Immature natural killer cell (primary cell): ENCODE data around the gene CCDC27. TPM values are rescaled to one million over a fixed set of nuclear protein-coding genes. Genes with fewer than 3 reads are reported as not detected.

Experiments used
- DNase-seq, 3 donors: peaks; one replicate each; pipeline ENCODE4 v3.0.0; 2022; ENCODE audit warnings: mixed read lengths in 1 of 3
- H3K27ac Mint-ChIP-seq, 6 donors: one replicate each; pipeline ENCODE4 v1.8.0; 2020; ENCODE audit warnings: mixed read lengths in 6 of 6, mild to moderate bottlenecking in 5 of 6, inconsistent platforms in 4 of 6, moderate library complexity in 3 of 6
- H3K27me3 Mint-ChIP-seq, 3 donors: one replicate each; pipeline ENCODE4 v1.8.0; 2020 to 2021; ENCODE audit warnings: low read depth in 3 of 3, mild to moderate bottlenecking in 3 of 3, mixed read lengths in 3 of 3, moderate library complexity in 3 of 3, inconsistent platforms in 1 of 3
- H3K36me3 Mint-ChIP-seq, 3 donors: one replicate each; pipeline ENCODE4 v1.8.0; 2020; ENCODE audit warnings: mixed read lengths in 3 of 3, inconsistent platforms in 2 of 3, mild to moderate bottlenecking in 2 of 3
- H3K4me1 Mint-ChIP-seq, 2 donors: one replicate each; pipeline ENCODE4 v1.8.0; 2020; ENCODE audit warnings: inconsistent platforms in 2 of 2, mild to moderate bottlenecking in 2 of 2, mixed read lengths in 2 of 2, moderate library complexity in 1 of 2
- H3K4me3 Mint-ChIP-seq, 5 donors: one replicate each; pipeline ENCODE4 v1.8.0; 2020; ENCODE audit warnings: mild to moderate bottlenecking in 5 of 5, mixed read lengths in 5 of 5, inconsistent platforms in 3 of 5, moderate library complexity in 3 of 5
- H3K9me3 Mint-ChIP-seq, 6 donors: one replicate each; pipeline ENCODE4 v1.8.0; 2020; ENCODE audit warnings: mild to moderate bottlenecking in 6 of 6, mixed read lengths in 6 of 6, inconsistent platforms in 4 of 6, moderate library complexity in 3 of 6
- polyA plus RNA-seq, 3 donors: library from polyadenylated mRNA; unstranded; fragments of 300-500 nt; fragmentation: Illumina TruSeq; gene quantifications; one replicate each; pipeline ENCODE4 v1.2.3, GENCODE V29; 2021

Gene CCDC27
- polyA plus RNA-seq, 3 donors from 2014 or later, result not detected

DNA sequence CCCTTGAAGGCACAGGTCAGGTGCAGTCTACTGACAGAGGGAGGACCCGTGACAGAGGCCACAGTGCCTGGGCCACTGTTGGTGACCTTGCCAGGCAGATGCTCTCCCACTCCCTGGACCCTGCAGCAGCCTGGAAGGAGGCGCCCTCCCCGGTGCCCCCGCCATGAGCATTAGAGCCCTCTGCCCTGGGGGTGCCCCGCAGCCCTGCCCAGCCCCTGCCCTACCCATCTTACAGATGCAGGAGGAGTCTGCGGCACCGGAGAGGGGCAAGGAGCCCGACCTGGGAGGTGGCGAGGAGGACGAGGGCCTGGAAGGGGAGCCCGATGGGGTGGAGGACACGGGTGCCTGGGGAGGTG lies 10.6 kb downstream of the CCDC27 start:
- H3K4me3 Mint-ChIP-seq, result no peak overlapping the region
- no peaks in the 10 kb centered on the region for H3K9me3 Mint-ChIP-seq
- peaks cover 5 to 21% (median 9%) of the 10 kb centered on the region in 3 donors for H3K27me3 Mint-ChIP-seq
- no peaks in the 10 kb centered on the region for H3K36me3 Mint-ChIP-seq
- no peaks in the 10 kb centered on the region for H3K4me1 Mint-ChIP-seq
- no peak for DNase-seq
- no peak overlapping the region for H3K27ac Mint-ChIP-seq

DNA sequence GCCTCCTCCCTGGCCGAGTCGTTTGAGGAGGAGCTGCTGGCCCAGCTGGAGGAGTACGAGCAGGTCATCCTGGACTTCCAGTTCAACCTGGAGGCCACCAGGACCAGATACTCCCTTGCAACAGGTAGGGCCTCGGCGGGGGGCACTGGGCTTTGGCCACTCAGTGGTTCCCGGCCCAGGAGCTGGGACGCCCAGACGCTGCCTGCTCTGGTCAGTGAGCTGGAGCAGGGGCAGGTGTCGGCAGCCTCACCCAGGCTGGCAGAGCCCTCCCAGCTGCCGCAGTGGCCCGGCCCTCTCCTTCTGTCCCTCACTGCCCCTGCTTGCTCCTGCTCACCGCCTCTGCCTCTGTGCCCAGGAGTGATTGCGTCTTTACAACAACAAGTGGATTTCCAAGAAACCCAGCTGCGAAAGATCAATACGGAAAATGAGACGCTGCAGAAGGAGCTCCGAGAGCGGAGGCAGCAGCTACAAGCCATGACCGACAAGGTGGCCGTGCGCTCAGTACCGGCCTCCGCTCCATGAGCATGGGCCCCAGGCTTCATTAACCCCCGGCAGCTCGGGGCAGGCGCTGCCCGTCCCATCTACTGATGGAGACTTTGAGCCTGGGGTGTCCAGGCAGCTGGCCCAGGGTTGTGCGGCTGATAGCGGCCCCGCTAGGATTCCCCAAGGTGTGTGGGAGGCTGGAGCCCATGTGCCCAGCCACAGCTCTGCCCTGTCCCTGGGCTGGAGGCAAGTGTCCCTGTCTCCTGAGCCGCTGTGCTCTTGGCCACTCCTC lies 11.3 kb downstream of the CCDC27 start:
- no peak overlapping the region for H3K4me3 Mint-ChIP-seq
- no peak overlapping the region for H3K27ac Mint-ChIP-seq

DNA sequence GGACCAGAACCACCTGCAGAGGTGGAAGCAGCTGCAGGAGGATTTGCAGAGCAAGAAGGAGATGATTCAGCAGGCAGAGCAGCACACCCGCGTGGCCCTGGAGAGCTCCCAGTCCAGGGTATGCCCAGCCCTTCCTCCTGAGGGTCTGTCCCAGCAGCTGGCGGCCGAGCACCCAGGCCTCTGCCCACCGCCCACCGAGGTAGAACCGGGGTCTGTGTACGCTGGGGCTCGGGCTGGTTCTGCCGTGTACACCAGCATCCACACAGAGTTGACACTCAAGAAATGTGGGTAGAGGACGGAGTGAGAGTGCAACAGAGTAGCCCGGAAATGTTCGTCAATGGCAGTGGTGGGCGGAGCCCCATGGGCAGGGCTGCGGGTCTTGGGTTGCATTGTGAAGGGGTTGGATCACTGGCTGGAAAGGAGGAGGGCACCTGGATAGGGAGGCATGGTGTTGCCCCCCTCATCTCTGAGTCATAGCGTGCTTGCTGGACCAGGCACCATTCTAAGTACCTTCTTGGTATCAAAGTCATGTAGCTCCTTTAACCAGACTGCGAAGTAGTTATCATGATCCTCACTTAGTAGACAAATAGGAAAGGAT lies 15.2 kb downstream of the CCDC27 start:
- H3K4me1 Mint-ChIP-seq, result peaks cover 0 to 5% of the 10 kb centered on the region in 2 donors
- peaks cover 5 to 9% (median 8%) of the 10 kb centered on the region in 3 donors for H3K27me3 Mint-ChIP-seq
- no peaks in the 10 kb centered on the region for H3K9me3 Mint-ChIP-seq
- H3K4me3 Mint-ChIP-seq, result no peak overlapping the region
- no peaks in the 10 kb centered on the region for H3K36me3 Mint-ChIP-seq
- H3K27ac Mint-ChIP-seq, result no peak overlapping the region
- no peak for DNase-seq

More for the DNA sequence above, 11.3 kb downstream of the CCDC27 start:
- DNase-seq, result no peak
- H3K4me1 Mint-ChIP-seq, result no peaks in the 10 kb centered on the region
- H3K27me3 Mint-ChIP-seq, result peaks cover 5 to 21% (median 9%) of the 10 kb centered on the region in 3 donors
- no peaks in the 10 kb centered on the region for H3K9me3 Mint-ChIP-seq
- H3K36me3 Mint-ChIP-seq, result no peaks in the 10 kb centered on the region

DNA sequence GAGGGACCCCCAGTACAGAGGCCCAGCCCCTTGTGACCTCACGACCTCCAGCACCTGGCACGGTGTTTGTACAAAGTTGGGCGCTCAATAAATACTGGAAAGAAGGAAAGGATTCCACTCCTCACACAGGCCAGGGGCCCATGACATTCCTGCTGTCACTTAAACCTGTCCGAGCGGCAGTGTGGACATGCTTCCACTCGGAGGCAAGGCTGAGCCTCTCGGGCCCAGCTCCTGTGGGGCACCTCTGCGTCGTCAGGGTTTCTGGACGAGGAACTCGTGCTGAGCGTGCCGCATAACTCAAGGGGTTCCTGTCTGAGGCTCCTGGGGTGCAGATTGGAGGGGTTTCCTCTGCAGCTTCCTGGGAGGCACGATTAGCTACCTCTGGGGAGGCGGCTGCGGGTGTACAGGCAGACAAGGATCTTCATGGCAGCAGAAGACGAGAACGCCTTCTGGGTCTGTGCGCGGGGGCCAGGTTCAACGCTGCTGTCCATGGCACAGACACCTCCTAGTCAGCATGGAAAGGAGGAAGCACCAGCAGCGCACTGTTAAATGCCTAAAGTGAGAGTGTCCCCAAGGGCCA lies 16.7 kb downstream of the CCDC27 start:
- Mint-ChIP-seq H3K4me1 (peaks cover 0 to 7% of the 10 kb centered on the region in 2 donors), H3K9me3 (no peaks in the 10 kb centered on the region), H3K36me3 (no peaks in the 10 kb centered on the region), H3K4me3 (no peak overlapping the region), H3K27ac (no peak overlapping the region), H3K27me3 (peaks cover 5 to 9% (median 8%) of the 10 kb centered on the region in 3 donors)
- DNase-seq, result no peak

DNA sequence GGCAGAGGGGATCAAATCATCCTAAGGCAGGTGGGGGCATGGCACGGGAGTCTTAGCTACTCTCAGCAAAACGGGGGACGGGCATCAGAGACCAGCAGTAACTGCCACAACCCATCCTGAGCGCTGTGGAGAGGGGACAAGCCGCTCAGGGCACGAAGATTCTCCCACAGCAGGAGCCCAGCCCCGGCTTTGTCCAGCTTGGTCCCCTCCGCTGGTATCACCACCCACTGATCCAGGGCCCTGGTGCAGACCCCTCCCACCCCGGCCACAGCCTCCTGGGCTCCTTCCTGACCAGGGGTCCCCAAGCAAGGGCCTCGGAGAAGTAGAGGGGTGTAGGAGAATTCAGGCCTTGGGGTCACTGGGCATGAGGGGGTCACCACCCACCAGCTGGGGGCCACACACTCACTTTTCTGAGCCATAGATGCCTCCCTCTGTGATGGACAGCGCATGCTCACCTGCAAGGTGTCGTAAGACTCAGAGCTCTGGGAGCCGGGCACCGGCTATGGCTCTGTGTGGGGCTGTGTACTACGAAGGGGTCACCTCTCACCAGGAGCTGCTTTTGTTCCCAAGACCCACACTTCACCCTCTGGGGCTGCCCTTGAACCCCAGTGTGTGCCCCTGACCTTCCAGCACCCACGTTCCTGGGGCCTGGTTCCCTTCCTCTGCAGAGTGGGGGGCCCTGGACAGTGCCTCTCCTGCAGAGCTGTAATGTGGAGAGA lies 18.0 kb downstream of the CCDC27 start:
- Mint-ChIP-seq H3K9me3 (no peaks in the 10 kb centered on the region), H3K36me3 (no peaks in the 10 kb centered on the region), H3K27ac (no peak overlapping the region), H3K27me3 (peaks cover 2 to 5% (median 3%) of the 10 kb centered on the region in 3 donors), H3K4me1 (peaks cover 0 to 11% of the 10 kb centered on the region in 2 donors), H3K4me3 (peak overlapping the region in 4 of 5 donors; percentile 53 to 71 (median 64))
- DNase-seq, result no peak

DNA sequence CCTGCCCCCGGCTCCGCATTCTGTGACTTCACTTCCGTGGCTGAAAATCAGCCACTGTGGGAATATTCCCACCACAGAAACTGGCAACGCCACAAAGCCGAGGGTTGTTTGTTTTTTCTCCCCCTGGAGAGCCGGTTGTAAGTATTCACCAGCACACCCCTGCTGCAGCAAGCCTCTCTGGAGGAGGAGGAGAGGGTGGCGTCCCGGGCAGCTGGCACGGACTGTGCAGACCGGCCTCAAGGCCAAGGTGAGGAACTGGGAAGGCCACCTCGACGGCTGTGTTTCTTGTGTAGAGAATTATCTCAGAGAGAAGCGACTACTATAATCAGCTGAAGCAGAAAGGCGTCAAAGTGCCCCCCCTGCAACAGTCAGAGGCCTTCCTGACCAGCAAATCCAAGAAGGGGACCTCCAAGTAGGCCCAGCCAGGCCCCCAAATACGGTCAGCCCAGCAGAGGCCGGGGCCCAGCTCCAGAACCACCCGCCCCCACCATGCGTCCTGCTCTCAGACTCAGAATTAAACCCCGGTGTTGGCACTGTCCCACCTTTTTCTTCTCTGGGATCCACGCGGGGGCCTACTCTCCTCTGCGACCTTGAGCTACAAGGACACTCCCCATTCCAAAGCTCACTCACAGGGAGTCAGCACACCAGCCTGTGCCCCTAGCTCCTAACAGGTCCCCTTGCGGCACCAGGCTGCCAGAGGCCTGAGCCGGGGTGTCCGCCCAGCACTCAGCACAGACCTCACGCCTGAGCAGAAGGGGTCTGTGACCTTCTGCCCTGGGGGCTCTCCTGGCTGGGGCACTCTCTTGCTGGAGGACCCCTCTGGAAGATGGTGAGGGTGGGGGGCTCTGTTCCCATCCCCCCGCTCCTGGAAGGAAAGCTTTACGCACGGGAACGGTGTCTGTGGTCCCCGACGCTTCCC lies 19.1 kb downstream of the CCDC27 start:
- H3K4me1 Mint-ChIP-seq, result peaks cover 0 to 12% of the 10 kb centered on the region in 2 donors
- no peaks in the 10 kb centered on the region for H3K9me3 Mint-ChIP-seq
- no peak for DNase-seq

DNA sequence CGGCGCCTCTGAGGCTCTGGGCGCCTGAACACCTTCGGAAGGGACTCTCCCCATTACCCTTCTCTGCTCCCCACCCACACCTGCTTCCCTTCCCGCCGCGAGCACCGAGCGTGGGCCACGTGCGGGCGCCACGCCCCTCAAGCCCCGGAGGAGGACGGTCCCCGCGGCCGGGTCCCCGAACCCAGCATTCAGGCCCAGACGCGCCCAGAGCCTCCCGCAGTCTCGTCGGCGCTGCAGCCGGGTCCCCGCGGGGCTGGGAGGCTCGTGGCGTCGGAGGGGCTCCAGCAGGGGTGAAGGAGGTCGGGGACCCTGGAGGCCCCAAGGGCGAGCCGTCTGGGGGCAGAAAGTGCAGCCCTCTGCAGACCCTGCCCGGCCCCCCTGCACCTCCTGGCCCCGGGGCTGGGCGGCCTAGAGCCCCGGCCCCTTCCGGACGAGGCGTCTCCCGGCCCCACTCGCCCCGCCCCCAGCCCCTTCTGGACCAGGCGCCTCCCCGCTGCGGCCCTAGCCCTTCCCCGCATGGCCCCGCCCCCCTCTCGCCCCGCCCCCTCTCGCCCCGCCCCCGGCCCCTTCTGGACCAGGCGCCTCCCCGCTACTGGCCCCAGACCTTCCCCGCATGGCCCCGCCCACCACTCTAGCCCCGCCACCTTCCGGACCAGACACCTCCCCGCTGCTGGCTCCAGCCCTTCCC lies 19.9 kb downstream of the CCDC27 start:
- H3K4me1 Mint-ChIP-seq, result peaks cover 0 to 12% of the 10 kb centered on the region in 2 donors
- no peaks in the 10 kb centered on the region for H3K36me3 Mint-ChIP-seq
- DNase-seq, result peak; percentile 84 to 90 (median 88)
- peaks cover 0 to 6% (median 2%) of the 10 kb centered on the region in 3 donors for H3K27me3 Mint-ChIP-seq
- peak overlapping the region; percentile 54 to 70 (median 65) for H3K4me3 Mint-ChIP-seq
- no peaks in the 10 kb centered on the region for H3K9me3 Mint-ChIP-seq
- H3K27ac Mint-ChIP-seq, result no peak overlapping the region

More for the DNA sequence above, 19.1 kb downstream of the CCDC27 start:
- Mint-ChIP-seq H3K4me3 (peak overlapping the region; percentile 63 to 71 (median 66)), H3K27ac (no peak overlapping the region), H3K36me3 (no peaks in the 10 kb centered on the region), H3K27me3 (peaks cover 2 to 6% (median 3%) of the 10 kb centered on the region in 3 donors)

DNA sequence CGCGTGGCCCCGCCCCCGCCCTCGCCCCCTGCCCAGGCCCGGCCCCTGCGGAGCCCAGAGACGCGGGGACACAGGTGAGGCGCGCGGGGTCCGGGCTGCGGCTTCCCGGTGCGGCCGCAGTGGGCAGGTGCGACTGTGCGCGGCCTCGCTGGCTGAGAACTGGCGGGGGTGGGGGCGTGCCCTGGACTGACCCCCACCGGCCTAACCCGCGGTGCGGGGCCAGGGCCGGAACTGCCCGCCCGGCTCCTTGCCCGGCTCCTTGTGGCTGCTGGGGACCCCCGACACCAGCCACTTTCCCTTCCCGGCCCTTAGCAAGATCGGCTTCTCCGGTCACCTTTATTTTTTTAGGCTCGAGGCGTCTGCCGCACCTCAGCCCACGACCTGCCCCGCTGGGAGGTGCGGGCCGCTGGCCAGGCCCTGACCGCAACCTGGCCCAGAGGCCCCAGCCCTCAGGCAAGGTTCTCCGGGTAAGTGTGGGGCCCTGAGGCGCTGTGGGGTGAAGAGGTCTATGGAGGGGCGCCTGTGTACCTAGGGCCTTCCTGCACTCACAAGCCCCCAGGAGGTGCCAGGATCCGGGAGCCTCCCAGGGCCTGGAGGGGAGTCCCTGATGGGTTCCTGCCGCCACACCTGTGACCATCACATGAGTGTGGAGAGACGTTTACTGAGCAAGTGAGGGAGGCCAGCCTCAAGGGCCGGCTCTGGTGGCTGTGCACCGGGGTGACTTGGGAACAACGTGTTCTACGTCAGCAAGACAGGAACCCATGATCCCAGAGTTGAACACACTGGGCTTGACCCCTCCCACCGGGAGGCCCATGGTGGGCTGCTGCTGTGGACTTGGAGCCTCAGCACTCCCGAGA lies 20.7 kb downstream of the CCDC27 start, which contains the start of gene SMIM1:
Gene SMIM1, plus strand, starts transcription at position 35 of the 857 bp plus-strand sequence. CDS start 2,625 bp downstream, outside the sequence.
- Mint-ChIP-seq H3K4me3 (peak within 1 kb of the TSS; percentile 59 to 70 (median 65)), H3K9me3 (no peaks in the 10 kb centered on the region), H3K27ac (no peak within 1 kb of the TSS), H3K4me1 (peaks cover 0 to 12% of the 10 kb centered on the region in 2 donors), H3K27me3 (peaks cover 0 to 2% (median 2%) of the 10 kb centered on the region in 3 donors), H3K36me3 (no peaks in the 10 kb centered on the region)
- DNase-seq, result no peak

DNA sequence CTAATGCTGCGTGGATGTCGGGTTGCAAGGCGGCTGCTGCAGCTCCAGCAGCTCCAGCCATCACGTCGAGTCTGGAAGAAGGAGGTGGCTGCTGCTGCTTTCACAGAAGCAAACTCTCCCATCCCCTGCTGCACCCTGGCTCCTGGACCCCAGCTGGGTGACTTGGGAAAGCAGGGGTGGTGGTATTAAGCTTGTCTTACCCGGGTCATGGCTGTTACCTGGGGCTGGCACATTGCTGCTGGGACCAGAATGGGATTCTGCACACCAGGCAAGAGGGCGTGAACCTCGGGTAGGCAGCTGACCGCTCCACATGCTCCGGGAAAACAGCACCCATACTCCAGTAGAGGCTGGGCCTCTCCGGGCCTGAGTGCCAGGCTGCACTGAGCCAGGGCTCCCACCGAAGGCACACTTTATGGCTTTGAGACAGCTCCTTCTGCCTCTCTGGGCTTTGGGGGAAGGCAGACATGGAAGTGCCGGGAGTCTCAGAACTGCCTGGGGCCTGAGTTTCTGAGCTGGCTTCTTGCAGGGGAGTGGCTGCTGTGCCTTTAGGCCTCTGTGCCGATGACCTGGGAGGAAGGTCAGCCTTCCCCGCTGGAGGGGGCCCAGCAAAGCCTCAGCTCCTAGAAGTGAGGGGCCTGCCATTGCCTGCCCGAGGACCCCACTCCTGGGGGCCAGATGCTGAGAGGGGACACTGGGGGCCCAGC lies 21.5 kb downstream of the CCDC27 start:
- Mint-ChIP-seq H3K27ac (no peak overlapping the region), H3K9me3 (no peaks in the 10 kb centered on the region), H3K4me3 (peak overlapping the region; percentile 17 to 67 (median 44)), H3K27me3 (peaks cover 0 to 2% (median 2%) of the 10 kb centered on the region in 3 donors), H3K36me3 (no peaks in the 10 kb centered on the region), H3K4me1 (peaks cover 0 to 12% of the 10 kb centered on the region in 2 donors)
- DNase-seq, result no peak

DNA sequence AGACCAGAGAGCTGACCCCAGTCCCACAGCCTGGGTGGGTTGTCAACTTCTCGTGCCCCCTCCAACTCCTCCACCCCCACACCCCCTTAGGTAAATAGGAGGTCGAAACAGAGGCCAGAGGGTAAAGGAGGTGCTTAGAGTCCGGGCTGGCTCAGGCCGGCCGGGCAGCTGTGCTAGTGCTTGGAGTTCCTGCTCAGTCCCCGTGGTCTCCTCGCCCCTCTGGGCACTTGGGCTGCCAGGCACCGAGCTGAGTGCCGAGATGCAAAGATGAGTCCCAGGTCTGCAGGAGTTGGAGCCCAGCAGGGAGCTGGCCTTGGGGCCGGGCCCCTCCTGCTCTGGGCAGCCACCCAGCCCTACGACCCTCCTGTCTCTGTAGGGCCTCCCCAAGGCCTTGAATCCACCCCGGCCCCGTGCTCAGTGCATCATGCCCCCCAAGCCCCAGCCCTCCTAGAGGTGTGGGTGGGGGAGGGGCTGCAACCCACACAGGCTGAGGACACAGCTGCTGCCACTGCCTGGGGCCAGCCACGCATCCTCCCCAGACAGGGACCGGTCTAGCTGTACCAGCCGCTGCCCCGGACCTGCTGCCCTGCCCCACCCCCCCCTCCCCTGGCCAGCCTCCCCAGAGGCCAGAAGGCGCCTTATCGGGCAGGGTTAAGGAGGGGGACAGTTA lies 22.2 kb downstream of the CCDC27 start:
- H3K4me3 Mint-ChIP-seq, result no peak overlapping the region
- H3K4me1 Mint-ChIP-seq, result peaks cover 0 to 12% of the 10 kb centered on the region in 2 donors
- DNase-seq, result no peak
- H3K27ac Mint-ChIP-seq, result no peak overlapping the region
- H3K9me3 Mint-ChIP-seq, result no peaks in the 10 kb centered on the region
- peaks cover 0 to 2% (median 2%) of the 10 kb centered on the region in 3 donors for H3K27me3 Mint-ChIP-seq
- peaks cover 0 to 5% (median 4%) of the 10 kb centered on the region in 3 donors for H3K36me3 Mint-ChIP-seq
